IPS-18c (cell line): Measurements from ENCODE around the gene MAS1.
"Not testable (repeated sequence)": the region's sequence is repeated elsewhere in the genome, so short reads cannot be mapped to it uniquely, and the experiment has no call there.

ENCODE experiments used
- H3K4me3 ChIP-seq: 2 replicates; pipeline ENCODE4 v1.7.0; 2013; ENCODE audit warnings: low read depth, mild to moderate bottlenecking, low read length, moderate library complexity; ENCODE audit not compliant: insufficient read depth
- H3K9me3 ChIP-seq: one replicate; pipeline ENCODE4 v1.6.1; 2013; ENCODE audit warnings: mild to moderate bottlenecking, low read length, moderate library complexity; ENCODE audit not compliant: control insufficient read depth, insufficient read depth

The MAS1 gene

GRCh38 chr6:159890792-159891191 is at the start of gene MAS1:
MAS1 (plus strand) TSS chr6:159890988; CDS start chr6:159906956, 15,968 bp downstream.
- Histone ChIP-seq H3K4me3 (no peak within 1 kb of the TSS), H3K9me3 (no peaks in the 10 kb centered on the region)

DNA sequence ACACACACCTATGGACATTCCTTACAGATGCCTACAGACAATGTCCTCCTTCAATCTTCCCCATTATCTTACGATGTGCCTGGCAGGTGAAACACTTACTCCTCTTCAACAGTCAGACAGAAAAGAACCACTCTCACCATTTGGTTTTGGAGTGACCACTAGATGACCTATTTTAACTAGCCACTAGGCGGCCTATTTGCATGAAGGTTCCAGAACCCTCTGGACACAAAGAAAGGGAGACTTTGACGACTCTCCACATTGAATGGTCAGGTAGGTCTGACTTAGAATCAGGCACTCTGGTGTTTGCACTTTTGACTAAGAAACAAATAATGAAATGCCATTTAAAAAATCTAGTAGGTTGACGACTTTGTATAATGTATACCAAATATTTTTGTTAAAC is 48.8 kb upstream of the MAS1 start:
- no peak overlapping the region for H3K4me3 ChIP-seq

GRCh38 chr6:159844737-159845645 is 45.8 kb upstream of the MAS1 start:
- H3K9me3 ChIP-seq = peaks cover 10% of the 10 kb centered on the region
- no peak overlapping the region for H3K4me3 ChIP-seq

More for the DNA sequence above, 48.8 kb upstream of the MAS1 start:
- no peaks in the 10 kb centered on the region for H3K9me3 ChIP-seq

DNA sequence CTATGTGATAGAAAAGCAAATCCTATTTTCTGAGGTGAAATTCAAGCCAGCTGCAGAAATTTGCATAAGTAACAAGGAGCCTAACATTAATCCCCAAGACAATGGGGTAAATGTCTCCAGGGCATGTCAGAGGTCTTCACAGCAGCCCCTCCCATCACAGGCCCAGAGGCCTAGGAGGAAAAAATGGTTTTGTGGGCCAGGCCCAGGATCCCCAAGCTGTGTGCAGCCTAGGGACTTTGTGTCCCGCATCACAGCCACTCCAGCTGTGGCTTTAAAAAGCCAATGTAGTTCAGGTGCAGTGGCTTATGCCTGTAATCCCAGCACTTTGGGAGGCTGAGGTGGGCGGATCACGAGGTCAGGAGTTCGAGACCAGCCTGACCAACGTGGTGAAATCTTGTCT is 42.2 kb upstream of the MAS1 start:
- H3K9me3 ChIP-seq = peaks cover 10% of the 10 kb centered on the region
- not testable (repeated sequence) for H3K4me3 ChIP-seq

GRCh38 chr6:159849851-159850250 is 40.9 kb upstream of the MAS1 start:
- H3K9me3 ChIP-seq = peaks cover 10% of the 10 kb centered on the region
- not testable (repeated sequence) for H3K4me3 ChIP-seq

- Histone ChIP-seq H3K9me3 (peaks cover 10% of the 10 kb centered on the region), H3K4me3 (no peak overlapping the region)
Observed at GRCh38 chr6:159852877-159853276, 37.9 kb upstream of the MAS1 start.

GRCh38 chr6:159853754-159854153 is 37.0 kb upstream of the MAS1 start:
- H3K4me3 ChIP-seq = no peak overlapping the region

GRCh38 chr6:159854959-159855358 is 35.8 kb upstream of the MAS1 start:
- H3K4me3 ChIP-seq = no peak overlapping the region
- H3K9me3 ChIP-seq = no peaks in the 10 kb centered on the region

More at GRCh38 chr6:159853754-159854153, 37.0 kb upstream of the MAS1 start:
- H3K9me3 ChIP-seq = peaks cover 8% of the 10 kb centered on the region

- Histone ChIP-seq H3K9me3 (no peaks in the 10 kb centered on the region), H3K4me3 (no peak overlapping the region)
Observed at GRCh38 chr6:159858259-159858658, 32.5 kb upstream of the MAS1 start.

GRCh38 chr6:159860482-159860881 is 30.3 kb upstream of the MAS1 start:
- Histone ChIP-seq H3K4me3 (no peak overlapping the region), H3K9me3 (no peaks in the 10 kb centered on the region)

DNA sequence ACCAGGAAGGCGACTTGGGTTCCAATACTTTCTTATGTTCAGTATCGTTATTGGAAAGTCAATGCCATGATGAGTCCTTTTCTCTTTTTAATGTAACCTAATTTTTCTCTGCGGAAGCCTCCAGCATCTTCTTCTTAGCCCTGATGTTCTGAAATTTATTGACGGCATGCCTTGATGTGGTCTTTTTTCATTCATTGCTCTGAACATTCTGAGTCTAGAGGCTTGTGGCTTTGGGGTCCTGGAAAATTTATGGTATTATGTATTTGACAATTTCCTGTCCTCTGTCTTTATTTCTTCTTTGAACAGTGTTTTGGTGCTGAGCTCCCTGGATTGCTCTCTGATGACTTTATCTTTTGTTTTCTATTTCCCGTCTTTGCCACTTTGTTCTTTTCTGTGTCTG is 28.7 kb upstream of the MAS1 start:
- Histone ChIP-seq H3K9me3 (no peaks in the 10 kb centered on the region), H3K4me3 (no peak overlapping the region)

GRCh38 chr6:159863341-159863740 is 27.4 kb upstream of the MAS1 start:
- H3K9me3 ChIP-seq, H3K4me3 ChIP-seq: not testable (repeated sequence)

- no peak overlapping the region for H3K4me3 ChIP-seq
- H3K9me3 ChIP-seq = no peaks in the 10 kb centered on the region
Observed at GRCh38 chr6:159865226-159865920, 25.4 kb upstream of the MAS1 start.

DNA sequence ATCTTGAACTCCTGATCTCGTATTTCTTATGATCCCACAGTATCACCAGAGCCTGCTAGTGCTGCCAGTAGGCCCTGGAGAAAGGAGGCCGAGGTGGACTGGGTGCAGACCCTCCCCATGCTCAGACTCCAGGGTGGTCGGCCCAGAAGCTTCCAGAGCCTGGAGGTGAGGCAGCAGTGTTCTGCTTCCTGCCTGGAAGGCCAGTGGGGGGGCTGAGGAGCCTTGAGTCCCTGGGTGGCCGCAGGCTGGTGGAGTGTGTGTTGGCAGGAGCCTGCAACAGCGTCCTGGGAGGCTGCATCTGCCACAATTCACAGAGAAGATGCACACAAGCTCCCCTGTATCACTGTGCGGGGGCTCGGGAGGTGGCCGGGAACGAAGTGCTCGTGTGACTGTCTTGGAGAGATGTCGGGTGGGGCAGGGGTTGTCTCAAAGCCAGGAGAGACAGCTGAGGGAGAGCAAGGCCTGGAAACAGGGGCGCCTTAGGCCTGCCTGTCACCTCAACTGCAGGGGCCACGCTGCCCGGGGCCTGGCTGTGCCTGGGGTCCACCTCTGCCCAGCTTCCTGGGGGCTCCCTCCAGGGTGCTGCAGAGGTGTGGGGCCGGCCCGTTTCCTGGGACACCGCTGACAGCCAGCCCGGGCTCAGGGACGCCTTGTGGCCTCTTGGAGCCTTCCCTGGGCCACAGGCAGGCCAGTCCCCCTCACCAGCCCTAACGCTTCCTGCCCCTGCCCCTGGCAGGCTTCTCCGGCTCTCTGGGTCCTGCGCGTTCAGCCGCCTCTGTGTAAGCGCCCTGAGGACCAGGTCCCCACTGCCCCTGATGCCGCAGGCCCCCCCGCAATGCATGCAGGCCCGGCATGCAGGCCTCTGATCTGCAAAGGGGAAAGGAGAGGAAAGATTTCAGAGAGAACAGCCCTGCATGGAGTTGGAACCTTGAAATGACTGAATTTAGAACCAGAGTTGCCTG is 24.2 kb upstream of the MAS1 start:
- Histone ChIP-seq H3K9me3 (no peaks in the 10 kb centered on the region), H3K4me3 (no peak overlapping the region)

DNA sequence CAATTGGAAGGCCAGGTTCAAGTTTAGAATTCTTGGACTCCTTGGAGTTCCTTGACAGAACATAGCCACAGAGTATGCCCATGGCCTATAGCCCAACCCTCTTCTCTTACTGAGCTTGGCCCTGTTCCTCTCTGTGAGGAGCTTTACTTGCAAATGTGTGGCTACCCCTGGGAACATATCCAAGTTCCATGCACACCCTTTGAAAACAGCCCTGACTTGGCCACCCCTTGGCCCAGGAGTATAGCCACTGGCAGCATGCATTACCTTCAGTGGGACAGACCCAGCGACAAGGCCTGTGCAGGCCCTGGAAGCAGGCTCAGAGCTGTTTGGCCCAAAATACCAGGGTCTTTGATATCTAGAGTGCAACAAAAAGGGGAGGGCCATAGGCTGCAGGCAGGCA is 19.5 kb upstream of the MAS1 start:
- Histone ChIP-seq H3K4me3 (no peak overlapping the region), H3K9me3 (no peaks in the 10 kb centered on the region)

- Histone ChIP-seq H3K9me3 (no peaks in the 10 kb centered on the region), H3K4me3 (no peak overlapping the region)
Observed at GRCh38 chr6:159871906-159872305, 18.9 kb upstream of the MAS1 start.

- H3K4me3 ChIP-seq = no peak overlapping the region
- no peaks in the 10 kb centered on the region for H3K9me3 ChIP-seq
Observed at GRCh38 chr6:159874435-159874834, 16.4 kb upstream of the MAS1 start.
